Measurements from ENCODE around the gene AP5S1. TPM values are rescaled to one million over a fixed set of nuclear protein-coding genes. Genes with fewer than 3 reads are reported as not detected.

Gene AP5S1
- total RNA-seq, 1 experiment from 2014 or later = 9.4 TPM

Other genes starting within 250 kb of the AP5S1 start
- gene GFRA4, start 157.1 kb upstream of the AP5S1 start, total RNA-seq (2014; rRNA removed; shearing (Covaris generic)) = not detected in 2 replicates
- not detected in 2 replicates for gene ADAM33, start 138.5 kb upstream of the AP5S1 start, total RNA-seq (2014; rRNA removed; shearing (Covaris generic))
- gene SIGLEC1, start 107.9 kb upstream of the AP5S1 start, total RNA-seq (2014; rRNA removed; shearing (Covaris generic)) = 0.02 TPM in 1 of 2 replicates, not detected in the other
- not detected in 2 replicates for gene HSPA12B, start 87.9 kb upstream of the AP5S1 start, total RNA-seq (2014; rRNA removed; shearing (Covaris generic))
- 44.9 and 51.3 TPM in 2 replicates for gene ADISSP, start 52.8 kb upstream of the AP5S1 start, total RNA-seq (2014; rRNA removed; shearing (Covaris generic))
- 0.08 and 0.16 TPM in 2 replicates for gene SPEF1, start 39.1 kb upstream of the AP5S1 start, total RNA-seq (2014; rRNA removed; shearing (Covaris generic))
- gene CENPB, start 33.8 kb upstream of the AP5S1 start, total RNA-seq (2014; rRNA removed; shearing (Covaris generic)) = 34.6 and 36.7 TPM in 2 replicates
- 75.1 and 78.8 TPM in 2 replicates for gene CDC25B, start 24.2 kb upstream of the AP5S1 start, total RNA-seq (2014; rRNA removed; shearing (Covaris generic))
- gene MAVS, start 26.3 kb downstream of the AP5S1 start, total RNA-seq (2014; rRNA removed; shearing (Covaris generic)) = 26.4 and 28.9 TPM in 2 replicates
- 48.0 and 57.9 TPM in 2 replicates for gene PANK2, start 68.8 kb downstream of the AP5S1 start, total RNA-seq (2014; rRNA removed; shearing (Covaris generic))
- gene RNF24, start 195.0 kb downstream of the AP5S1 start, total RNA-seq (2014; rRNA removed; shearing (Covaris generic)) = 7.4 and 7.5 TPM in 2 replicates